ENCODE measurements around the gene PAQR4.

Gene PAQR4

GRCh38 chr16:2973605-2974318, 4.6 kb downstream of the PAQR4 start:
- Histone ChIP-seq H3K27me3 (replicated peaks in 2 of 5; ENCODE audit: control insufficient read depth in 4 of 5, insufficient read depth in 5 of 5, low read length in 4 of 5) (peaks cover 0 to under 1% (median 0%) of the 10 kb centered on the region in 5 experiments), H3K36me3 (ENCODE audit: control insufficient read depth in 4 of 4, insufficient read depth in 4 of 4, low read length in 3 of 4) (peaks cover 0 to 79% (median 27%) of the 10 kb centered on the region in 4 experiments), H3K4me3 (ENCODE audit: control insufficient read depth in 1 of 7, extremely low read depth in 1 of 7, insufficient read depth in 4 of 7, low read depth in 2 of 7, low read length in 6 of 7) (no peak overlapping the region), H3K27ac (ENCODE audit: insufficient read depth in 1 of 2, low read depth in 1 of 2, low read length in 2 of 2, poor library complexity in 1 of 2, severe bottlenecking in 2 of 2) (no peak overlapping the region), H3K4me1 (ENCODE audit: control extremely low read depth in 1 of 4, control insufficient read depth in 4 of 4, insufficient read depth in 4 of 4, low read length in 3 of 4) (peaks cover 0 to 30% (median 17%) of the 10 kb centered on the region in 4 experiments), H3K9me3 (ENCODE audit: control extremely low read depth in 1 of 5, control insufficient read depth in 4 of 5, insufficient read depth in 2 of 5, low read depth in 1 of 5, low read length in 4 of 5) (no peaks in the 10 kb centered on the region)
- ChIA-PET POLR2A (no interaction called here), CTCF (interaction anchor here (2.8 kb wide), 1 partner anchor 11 kb away, joined by 13 read pairs; no protein-coding TSS in a partner anchor)
- 97% methylated on average over 11 of the region's 17 CpGs for WGBS (ENCODE audit: insufficient coverage)
- DNase-seq: no peak

- Histone ChIP-seq H3K27ac (ENCODE audit: insufficient read depth in 1 of 2, low read depth in 1 of 2, low read length in 2 of 2, poor library complexity in 1 of 2, severe bottlenecking in 2 of 2) (no peak overlapping the region), H3K27me3 (replicated peaks in 2 of 5; ENCODE audit: control insufficient read depth in 4 of 5, insufficient read depth in 5 of 5, low read length in 4 of 5) (no peaks in the 10 kb centered on the region), H3K36me3 (ENCODE audit: control insufficient read depth in 4 of 4, insufficient read depth in 4 of 4, low read length in 3 of 4) (peaks cover 0 to 79% (median 27%) of the 10 kb centered on the region in 4 experiments), H3K4me3 (ENCODE audit: control insufficient read depth in 1 of 7, extremely low read depth in 1 of 7, insufficient read depth in 4 of 7, low read depth in 2 of 7, low read length in 6 of 7) (no peak overlapping the region), H3K4me1 (ENCODE audit: control extremely low read depth in 1 of 4, control insufficient read depth in 4 of 4, insufficient read depth in 4 of 4, low read length in 3 of 4) (peaks cover 0 to 32% (median 16%) of the 10 kb centered on the region in 4 experiments), H3K9me3 (ENCODE audit: control extremely low read depth in 1 of 5, control insufficient read depth in 4 of 5, insufficient read depth in 2 of 5, low read depth in 1 of 5, low read length in 4 of 5) (no peaks in the 10 kb centered on the region)
- POLR2A ChIA-PET: no interaction called here
- 95% methylated on average over 14 of the region's 15 CpGs for WGBS (ENCODE audit: insufficient coverage)
- DNase-seq: no peak
- CTCF ChIA-PET: interaction anchor here (1.0 to 2.8 kb wide), 3 partner anchors 9 to 14 kb away, joined by 3 to 13 read pairs (median 4); a partner anchor contains a TSS
These were observed 5.3 kb downstream of the PAQR4 start for GRCh38 chr16:2974319-2975056.

- H3K4me3 ChIP-seq (ENCODE audit: control insufficient read depth in 1 of 7, extremely low read depth in 1 of 7, insufficient read depth in 4 of 7, low read depth in 2 of 7, low read length in 6 of 7): no peak overlapping the region
- POLR2A ChIA-PET: no interaction called here
- H3K36me3 ChIP-seq (ENCODE audit: control insufficient read depth in 4 of 4, insufficient read depth in 4 of 4, low read length in 3 of 4): peaks cover 0 to 79% (median 27%) of the 10 kb centered on the region in 4 experiments
- no peaks in the 10 kb centered on the region for H3K27me3 ChIP-seq (replicated peaks in 2 of 5; ENCODE audit: control insufficient read depth in 4 of 5, insufficient read depth in 5 of 5, low read length in 4 of 5)
- H3K27ac ChIP-seq (ENCODE audit: insufficient read depth in 1 of 2, low read depth in 1 of 2, low read length in 2 of 2, poor library complexity in 1 of 2, severe bottlenecking in 2 of 2): no peak overlapping the region
- no peak for DNase-seq
- WGBS (ENCODE audit: insufficient coverage): 95% methylated on average over 28 of the region's 28 CpGs
- CTCF ChIA-PET: interaction anchor here (1.0 to 1.7 kb wide), 2 partner anchors 10 to 13 kb away, joined by 3 to 4 read pairs; a partner anchor contains a TSS
- H3K4me1 ChIP-seq (ENCODE audit: control extremely low read depth in 1 of 4, control insufficient read depth in 4 of 4, insufficient read depth in 4 of 4, low read length in 3 of 4): peaks cover 0 to 28% (median 17%) of the 10 kb centered on the region in 4 experiments
- no peaks in the 10 kb centered on the region for H3K9me3 ChIP-seq (ENCODE audit: control extremely low read depth in 1 of 5, control insufficient read depth in 4 of 5, insufficient read depth in 2 of 5, low read depth in 1 of 5, low read length in 4 of 5)
These were observed 6.1 kb downstream of the PAQR4 start for GRCh38 chr16:2975161-2975795.

DNA sequence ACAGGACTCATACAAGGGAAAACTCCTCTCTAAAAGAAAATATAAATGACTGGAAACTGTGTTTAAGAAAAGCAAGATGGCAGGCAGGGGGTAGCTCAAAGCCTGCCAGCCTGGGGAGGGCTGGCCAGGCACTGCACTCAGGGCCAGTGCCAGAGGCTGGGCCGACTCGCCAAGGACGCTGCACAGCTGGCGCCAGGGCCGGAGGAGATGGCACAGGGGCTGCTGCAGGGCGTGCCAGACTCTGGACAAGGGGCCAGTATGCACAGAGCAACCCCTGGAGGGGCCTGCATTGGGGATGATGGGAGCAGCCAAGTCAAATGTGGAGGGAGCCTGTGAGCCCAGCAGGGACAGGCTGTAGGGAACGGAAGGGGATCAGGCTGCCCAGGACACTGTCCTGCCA, 7.1 kb downstream of the PAQR4 start:
- Histone ChIP-seq H3K9me3 (ENCODE audit: control extremely low read depth in 1 of 5, control insufficient read depth in 4 of 5, insufficient read depth in 2 of 5, low read depth in 1 of 5, low read length in 4 of 5) (no peaks in the 10 kb centered on the region), H3K27ac (ENCODE audit: insufficient read depth in 1 of 2, low read depth in 1 of 2, low read length in 2 of 2, poor library complexity in 1 of 2, severe bottlenecking in 2 of 2) (no peak overlapping the region), H3K4me1 (ENCODE audit: control extremely low read depth in 1 of 4, control insufficient read depth in 4 of 4, insufficient read depth in 4 of 4, low read length in 3 of 4) (peaks cover 0 to 26% (median 14%) of the 10 kb centered on the region in 4 experiments), H3K27me3 (replicated peaks in 2 of 5; ENCODE audit: control insufficient read depth in 4 of 5, insufficient read depth in 5 of 5, low read length in 4 of 5) (no peaks in the 10 kb centered on the region), H3K4me3 (ENCODE audit: control insufficient read depth in 1 of 7, extremely low read depth in 1 of 7, insufficient read depth in 4 of 7, low read depth in 2 of 7, low read length in 6 of 7) (no peak overlapping the region), H3K36me3 (ENCODE audit: control insufficient read depth in 4 of 4, insufficient read depth in 4 of 4, low read length in 3 of 4) (peaks cover 0 to 71% (median 26%) of the 10 kb centered on the region in 4 experiments)
- ChIA-PET POLR2A (no interaction called here), CTCF (interaction anchor here (0.6 to 1.7 kb wide), 4 partner anchors 9 to 1102 kb away, joined by 3 to 4 read pairs (median 3); a partner anchor contains a TSS)
- WGBS (ENCODE audit: insufficient coverage): 97% methylated on average over 4 of the region's 7 CpGs
- DNase-seq: no peak

- Histone ChIP-seq H3K27ac (ENCODE audit: insufficient read depth in 1 of 2, low read depth in 1 of 2, low read length in 2 of 2, poor library complexity in 1 of 2, severe bottlenecking in 2 of 2) (no peak overlapping the region), H3K9me3 (ENCODE audit: control extremely low read depth in 1 of 5, control insufficient read depth in 4 of 5, insufficient read depth in 2 of 5, low read depth in 1 of 5, low read length in 4 of 5) (no peaks in the 10 kb centered on the region), H3K27me3 (replicated peaks in 2 of 5; ENCODE audit: control insufficient read depth in 4 of 5, insufficient read depth in 5 of 5, low read length in 4 of 5) (no peaks in the 10 kb centered on the region), H3K4me1 (ENCODE audit: control extremely low read depth in 1 of 4, control insufficient read depth in 4 of 4, insufficient read depth in 4 of 4, low read length in 3 of 4) (peaks cover 0 to 29% (median 15%) of the 10 kb centered on the region in 4 experiments), H3K36me3 (ENCODE audit: control insufficient read depth in 4 of 4, insufficient read depth in 4 of 4, low read length in 3 of 4) (peaks cover 0 to 66% (median 25%) of the 10 kb centered on the region in 4 experiments), H3K4me3 (ENCODE audit: control insufficient read depth in 1 of 7, extremely low read depth in 1 of 7, insufficient read depth in 4 of 7, low read depth in 2 of 7, low read length in 6 of 7) (no peak overlapping the region)
- ChIA-PET CTCF (interaction anchor here (0.9 to 1.4 kb wide), 4 partner anchors 10 to 52 kb away, joined by 3 to 7 read pairs (median 3); a partner anchor contains a TSS), POLR2A (no interaction called here)
- WGBS (ENCODE audit: insufficient coverage): 96% methylated on average over 6 of the region's 15 CpGs
- DNase-seq: no peak
These were observed 7.5 kb downstream of the PAQR4 start for GRCh38 chr16:2976673-2977072.

DNA sequence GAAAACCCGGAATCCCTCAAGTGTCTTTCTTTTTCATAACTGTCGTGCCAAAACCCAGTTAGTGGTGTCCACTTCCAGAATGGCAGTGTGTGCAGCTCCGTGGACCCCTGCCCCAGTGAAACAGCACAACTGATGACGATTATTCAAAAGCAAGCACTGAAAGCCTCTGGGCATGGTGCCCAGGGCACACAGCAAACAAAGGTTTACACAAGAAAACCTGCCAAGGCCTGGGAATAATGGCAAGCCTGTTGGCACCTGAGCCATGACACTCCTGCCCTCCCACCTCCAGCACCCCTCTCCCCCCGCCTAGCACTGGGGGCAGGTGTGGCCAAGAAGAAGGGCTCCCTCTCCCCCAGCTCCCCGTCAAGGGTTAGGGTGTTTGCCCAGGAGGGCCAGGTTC, 8.3 kb downstream of the PAQR4 start:
- 96% methylated on average over 5 of the region's 6 CpGs for WGBS (ENCODE audit: insufficient coverage)
- peaks cover 0 to 30% (median 15%) of the 10 kb centered on the region in 4 experiments for H3K4me1 ChIP-seq (ENCODE audit: control extremely low read depth in 1 of 4, control insufficient read depth in 4 of 4, insufficient read depth in 4 of 4, low read length in 3 of 4)
- POLR2A ChIA-PET: no interaction called here
- H3K36me3 ChIP-seq (ENCODE audit: control insufficient read depth in 4 of 4, insufficient read depth in 4 of 4, low read length in 3 of 4): peaks cover 0 to 58% (median 21%) of the 10 kb centered on the region in 4 experiments
- CTCF ChIA-PET: interaction anchor here (1.1 to 2.1 kb wide), 7 partner anchors 9 to 54 kb away, joined by 3 to 7 read pairs (median 5); a partner anchor contains a TSS
- H3K9me3 ChIP-seq (ENCODE audit: control extremely low read depth in 1 of 5, control insufficient read depth in 4 of 5, insufficient read depth in 2 of 5, low read depth in 1 of 5, low read length in 4 of 5): no peaks in the 10 kb centered on the region
- no peaks in the 10 kb centered on the region for H3K27me3 ChIP-seq (replicated peaks in 2 of 5; ENCODE audit: control insufficient read depth in 4 of 5, insufficient read depth in 5 of 5, low read length in 4 of 5)
- DNase-seq: no peak
- no peak overlapping the region for H3K27ac ChIP-seq (ENCODE audit: insufficient read depth in 1 of 2, low read depth in 1 of 2, low read length in 2 of 2, poor library complexity in 1 of 2, severe bottlenecking in 2 of 2)
- H3K4me3 ChIP-seq (ENCODE audit: control insufficient read depth in 1 of 7, extremely low read depth in 1 of 7, insufficient read depth in 4 of 7, low read depth in 2 of 7, low read length in 6 of 7): no peak overlapping the region
